Measurements from ENCODE around the gene NUDT3. TPM values are rescaled to one million over a fixed set of nuclear protein-coding genes. Genes with fewer than 3 reads are reported as not detected.
"Not testable (repeated sequence)": the region's sequence is repeated elsewhere in the genome, so short reads cannot be mapped to it uniquely, and the experiment has no call there.

The NUDT3 gene
- total and polyA plus RNA-seq, 4 donors: 3.2 to 20.2 (median 9.5) TPM

DNA sequence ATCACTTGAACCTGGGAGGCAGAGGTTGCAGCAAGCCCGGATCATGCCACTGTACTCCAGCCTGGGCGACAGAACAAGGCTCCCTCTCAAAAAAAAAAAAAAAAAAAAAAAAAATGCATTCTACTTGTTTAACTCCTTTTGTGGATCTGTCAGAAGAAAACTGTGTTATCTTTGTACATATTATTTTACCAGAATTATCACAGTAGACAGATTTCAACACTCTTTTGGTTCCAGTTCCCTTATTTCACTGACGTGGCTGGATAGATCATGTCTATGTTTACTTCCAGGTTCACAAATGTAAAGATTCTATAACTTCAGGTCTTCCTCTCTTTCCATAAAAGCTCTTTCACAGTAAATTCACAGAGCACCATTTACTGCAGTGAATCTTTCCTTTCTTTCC lies 18.4 kb downstream of the NUDT3 start:
- Histone ChIP-seq H3K9ac (ENCODE audit: low read depth in 1 of 2, low read length in 2 of 2) (no peak overlapping the region), H3K27ac (ENCODE audit: low read depth in 1 of 2, low read length in 2 of 2) (no peak overlapping the region), H3K4me1 (ENCODE audit: control insufficient read depth in 4 of 4, insufficient read depth in 4 of 4, low read length in 3 of 4) (peaks cover 0 to 4% (median 0%) of the 10 kb centered on the region in 4 donors), H3K27me3 (ENCODE audit: control insufficient read depth in 4 of 4, insufficient read depth in 4 of 4, low read length in 3 of 4) (no peaks in the 10 kb centered on the region), H3K9me3 (ENCODE audit: control insufficient read depth in 4 of 4, low read length in 3 of 4) (no peaks in the 10 kb centered on the region), H3K4me3 (ENCODE audit: low read depth in 1 of 3, low read length in 3 of 3) (no peak overlapping the region), H3K36me3 (ENCODE audit: control insufficient read depth in 4 of 4, insufficient read depth in 3 of 4, low read depth in 1 of 4, low read length in 3 of 4) (no peaks in the 10 kb centered on the region)
- 72% methylated on average over 3 of the region's 3 CpGs for WGBS
- no peak for TF ChIP-seq HNF4G (IDR thresholded peaks at IDR 0.05)
- no peak for TF ChIP-seq TAF1 (conservative IDR thresholded peaks at IDR 0.05)
- TF ChIP-seq JUND (IDR thresholded peaks at IDR 0.05): no peak
- TF ChIP-seq SP1 (IDR thresholded peaks at IDR 0.05): no peak
- DNase-seq (ENCODE audit: low spot score): no peak

DNA sequence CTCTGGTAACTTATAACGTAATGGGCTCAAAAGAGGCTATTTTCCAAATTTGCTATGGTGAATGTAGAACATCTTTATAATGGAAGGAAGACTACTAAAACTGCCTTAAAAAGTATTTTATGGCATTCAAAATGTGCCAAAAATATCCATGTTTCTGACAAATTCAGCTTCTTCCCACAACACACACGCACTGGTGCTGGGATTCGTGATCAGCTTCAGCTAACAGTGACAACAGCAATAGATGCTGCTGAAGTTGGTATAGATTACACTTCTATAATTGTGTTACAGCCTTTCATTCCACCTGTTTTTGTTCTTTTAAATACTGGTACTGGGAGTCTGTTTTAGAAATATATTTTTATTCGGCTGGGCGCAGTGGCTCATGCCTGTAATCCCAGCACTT lies 19.0 kb downstream of the NUDT3 start:
- H3K9me3 ChIP-seq (ENCODE audit: control insufficient read depth in 4 of 4, low read length in 3 of 4): no peaks in the 10 kb centered on the region
- DNase-seq (ENCODE audit: low spot score): no peak
- no peak overlapping the region for H3K4me3 ChIP-seq (ENCODE audit: low read depth in 1 of 3, low read length in 3 of 3)
- H3K9ac ChIP-seq (ENCODE audit: low read depth in 1 of 2, low read length in 2 of 2): no peak overlapping the region
- TF ChIP-seq, protein P1, sequence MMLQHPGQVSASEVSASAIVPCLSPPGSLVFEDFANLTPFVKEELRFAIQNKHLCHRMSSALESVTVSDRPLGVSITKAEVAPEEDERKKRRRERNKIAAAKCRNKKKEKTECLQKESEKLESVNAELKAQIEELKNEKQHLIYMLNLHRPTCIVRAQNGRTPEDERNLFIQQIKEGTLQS (IDR thresholded peaks at IDR 0.05): no peak
- TF ChIP-seq FOXA1 (IDR thresholded peaks at IDR 0.05): no peak
- no peak for TF ChIP-seq GABPA (IDR thresholded peaks at IDR 0.05 in 1 of 2, conservative IDR thresholded peaks at IDR 0.05 in 1 of 2)
- no peak for TF ChIP-seq FOXA2 (IDR thresholded peaks at IDR 0.05)
- TF ChIP-seq, protein P2, sequence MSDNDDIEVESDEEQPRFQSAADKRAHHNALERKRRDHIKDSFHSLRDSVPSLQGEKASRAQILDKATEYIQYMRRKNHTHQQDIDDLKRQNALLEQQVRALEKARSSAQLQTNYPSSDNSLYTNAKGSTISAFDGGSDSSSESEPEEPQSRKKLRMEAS (IDR thresholded peaks at IDR 0.05): no peak
- TF ChIP-seq RAD21 (IDR thresholded peaks at IDR 0.05): no peak
- no peak for TF ChIP-seq HNF4A (conservative IDR thresholded peaks at IDR 0.05)
- TF ChIP-seq HNF4G (IDR thresholded peaks at IDR 0.05): no peak
- TF ChIP-seq, protein P3, sequence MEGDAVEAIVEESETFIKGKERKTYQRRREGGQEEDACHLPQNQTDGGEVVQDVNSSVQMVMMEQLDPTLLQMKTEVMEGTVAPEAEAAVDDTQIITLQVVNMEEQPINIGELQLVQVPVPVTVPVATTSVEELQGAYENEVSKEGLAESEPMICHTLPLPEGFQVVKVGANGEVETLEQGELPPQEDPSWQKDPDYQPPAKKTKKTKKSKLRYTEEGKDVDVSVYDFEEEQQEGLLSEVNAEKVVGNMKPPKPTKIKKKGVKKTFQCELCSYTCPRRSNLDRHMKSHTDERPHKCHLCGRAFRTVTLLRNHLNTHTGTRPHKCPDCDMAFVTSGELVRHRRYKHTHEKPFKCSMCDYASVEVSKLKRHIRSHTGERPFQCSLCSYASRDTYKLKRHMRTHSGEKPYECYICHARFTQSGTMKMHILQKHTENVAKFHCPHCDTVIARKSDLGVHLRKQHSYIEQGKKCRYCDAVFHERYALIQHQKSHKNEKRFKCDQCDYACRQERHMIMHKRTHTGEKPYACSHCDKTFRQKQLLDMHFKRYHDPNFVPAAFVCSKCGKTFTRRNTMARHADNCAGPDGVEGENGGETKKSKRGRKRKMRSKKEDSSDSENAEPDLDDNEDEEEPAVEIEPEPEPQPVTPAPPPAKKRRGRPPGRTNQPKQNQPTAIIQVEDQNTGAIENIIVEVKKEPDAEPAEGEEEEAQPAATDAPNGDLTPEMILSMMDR (IDR thresholded peaks at IDR 0.05; ENCODE audit: low read depth, low read length, missing input control): no peak
- no peaks in the 10 kb centered on the region for H3K27me3 ChIP-seq (ENCODE audit: control insufficient read depth in 4 of 4, insufficient read depth in 4 of 4, low read length in 3 of 4)
- WGBS: 95% methylated on average over 5 of the region's 5 CpGs
- H3K36me3 ChIP-seq (ENCODE audit: control insufficient read depth in 4 of 4, insufficient read depth in 3 of 4, low read depth in 1 of 4, low read length in 3 of 4): no peaks in the 10 kb centered on the region
- no peak overlapping the region for H3K27ac ChIP-seq (ENCODE audit: low read depth in 1 of 2, low read length in 2 of 2)
- H3K4me1 ChIP-seq (ENCODE audit: control insufficient read depth in 4 of 4, insufficient read depth in 4 of 4, low read length in 3 of 4): peaks cover 0 to 4% (median 0%) of the 10 kb centered on the region in 4 donors

DNA sequence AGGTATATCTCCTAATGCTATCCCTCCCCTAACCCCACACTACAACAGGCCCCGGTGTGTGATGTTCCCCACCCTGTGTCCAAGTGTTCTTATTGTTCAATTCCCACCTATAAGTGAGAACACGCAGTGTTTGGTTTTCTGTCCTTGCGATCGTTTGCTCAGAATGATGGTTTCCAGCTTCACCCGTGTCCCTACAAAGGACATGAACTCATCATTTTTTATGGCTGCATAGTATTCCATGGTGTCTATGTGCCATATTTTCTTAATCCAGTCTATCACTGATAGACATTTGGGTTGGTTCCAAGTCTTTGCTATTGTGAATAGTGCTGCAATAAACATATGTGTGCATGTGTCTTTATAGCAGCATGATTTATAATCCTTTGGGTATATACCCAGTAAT lies 20.6 kb downstream of the NUDT3 start:
- H3K4me1 ChIP-seq (ENCODE audit: control insufficient read depth in 4 of 4, insufficient read depth in 4 of 4, low read length in 3 of 4); H3K27me3 ChIP-seq (ENCODE audit: control insufficient read depth in 4 of 4, insufficient read depth in 4 of 4, low read length in 3 of 4); H3K36me3 ChIP-seq (ENCODE audit: control insufficient read depth in 4 of 4, insufficient read depth in 3 of 4, low read depth in 1 of 4, low read length in 3 of 4); H3K4me3 ChIP-seq (ENCODE audit: low read depth in 1 of 3, low read length in 3 of 3); DNase-seq (ENCODE audit: low spot score); H3K27ac ChIP-seq (ENCODE audit: low read depth in 1 of 2, low read length in 2 of 2); H3K9ac ChIP-seq (ENCODE audit: low read depth in 1 of 2, low read length in 2 of 2); H3K9me3 ChIP-seq (ENCODE audit: control insufficient read depth in 4 of 4, low read length in 3 of 4): not testable (repeated sequence)
- 97% methylated on average over 5 of the region's 5 CpGs for WGBS

DNA sequence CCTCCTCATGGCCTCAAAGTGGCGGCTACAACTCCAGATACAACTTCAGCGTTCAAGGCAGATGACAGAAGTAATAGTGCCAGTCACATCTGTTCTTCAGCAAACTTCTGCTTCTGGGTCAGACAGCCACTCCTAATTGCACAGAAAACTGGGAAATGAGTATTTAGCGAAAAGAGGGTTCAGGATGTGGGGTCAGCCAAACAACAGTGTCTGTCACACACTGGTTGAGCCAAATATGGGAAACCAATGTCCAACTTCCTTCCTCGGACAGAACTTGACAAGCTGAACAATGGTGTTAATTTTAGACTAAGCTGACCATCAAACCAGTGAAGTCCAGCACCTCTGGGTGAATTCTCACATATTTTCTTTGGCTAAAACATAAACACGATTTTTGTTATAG lies 22.1 kb downstream of the NUDT3 start:
- 74% methylated on average over 5 of the region's 5 CpGs for WGBS
- H3K4me1 ChIP-seq (ENCODE audit: control insufficient read depth in 4 of 4, insufficient read depth in 4 of 4, low read length in 3 of 4): peaks cover 0 to 4% (median 0%) of the 10 kb centered on the region in 4 donors
- no peak overlapping the region for H3K27ac ChIP-seq (ENCODE audit: low read depth in 1 of 2, low read length in 2 of 2)
- no peaks in the 10 kb centered on the region for H3K9me3 ChIP-seq (ENCODE audit: control insufficient read depth in 4 of 4, low read length in 3 of 4)
- no peaks in the 10 kb centered on the region for H3K27me3 ChIP-seq (ENCODE audit: control insufficient read depth in 4 of 4, insufficient read depth in 4 of 4, low read length in 3 of 4)
- H3K36me3 ChIP-seq (ENCODE audit: control insufficient read depth in 4 of 4, insufficient read depth in 3 of 4, low read depth in 1 of 4, low read length in 3 of 4): no peaks in the 10 kb centered on the region
- H3K4me3 ChIP-seq (ENCODE audit: low read depth in 1 of 3, low read length in 3 of 3): no peak overlapping the region
- H3K9ac ChIP-seq (ENCODE audit: low read depth in 1 of 2, low read length in 2 of 2): no peak overlapping the region
- DNase-seq (ENCODE audit: low spot score): no peak
- TF ChIP-seq EGR1 (IDR thresholded peaks at IDR 0.05; ENCODE audit: low read depth in 2 of 2): no peak
- TF ChIP-seq FOXA1 (IDR thresholded peaks at IDR 0.05): no peak
- TF ChIP-seq, protein P4, sequence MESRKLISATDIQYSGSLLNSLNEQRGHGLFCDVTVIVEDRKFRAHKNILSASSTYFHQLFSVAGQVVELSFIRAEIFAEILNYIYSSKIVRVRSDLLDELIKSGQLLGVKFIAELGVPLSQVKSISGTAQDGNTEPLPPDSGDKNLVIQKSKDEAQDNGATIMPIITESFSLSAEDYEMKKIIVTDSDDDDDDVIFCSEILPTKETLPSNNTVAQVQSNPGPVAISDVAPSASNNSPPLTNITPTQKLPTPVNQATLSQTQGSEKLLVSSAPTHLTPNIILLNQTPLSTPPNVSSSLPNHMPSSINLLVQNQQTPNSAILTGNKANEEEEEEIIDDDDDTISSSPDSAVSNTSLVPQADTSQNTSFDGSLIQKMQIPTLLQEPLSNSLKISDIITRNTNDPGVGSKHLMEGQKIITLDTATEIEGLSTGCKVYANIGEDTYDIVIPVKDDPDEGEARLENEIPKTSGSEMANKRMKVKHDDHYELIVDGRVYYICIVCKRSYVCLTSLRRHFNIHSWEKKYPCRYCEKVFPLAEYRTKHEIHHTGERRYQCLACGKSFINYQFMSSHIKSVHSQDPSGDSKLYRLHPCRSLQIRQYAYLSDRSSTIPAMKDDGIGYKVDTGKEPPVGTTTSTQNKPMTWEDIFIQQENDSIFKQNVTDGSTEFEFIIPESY (IDR thresholded peaks at IDR 0.05): no peak
- no peak for TF ChIP-seq TAF1 (conservative IDR thresholded peaks at IDR 0.05)
- TF ChIP-seq HNF4G (IDR thresholded peaks at IDR 0.05): no peak
- no peak for TF ChIP-seq FOXA2 (IDR thresholded peaks at IDR 0.05)
- TF ChIP-seq, protein P3 (IDR thresholded peaks at IDR 0.05; ENCODE audit: low read depth, low read length, missing input control): no peak
- TF ChIP-seq RAD21 (IDR thresholded peaks at IDR 0.05): peak; percentile 20 to 28
- no peak for TF ChIP-seq JUND (IDR thresholded peaks at IDR 0.05)
